Lower leg skin (tissue), 3 donors: ENCODE results near the gene GLOD4.

Source experiments
- POLR2A ChIP-seq, 2 donors: fragments of 450-650 bp; IDR thresholded peaks; one replicate each; pipeline ENCODE4 v1.6.1; 2016 to 2017; ENCODE audit warnings: antibody characterized with exemption in 2 of 2, mild to moderate bottlenecking in 1 of 2, moderate library complexity in 1 of 2
- TF ChIP-seq, protein P1 (sequence below), 3 donors: fragments of 450-650 bp; IDR thresholded peaks; one replicate each; pipeline ENCODE4 v1.5.1; 2016; ENCODE audit warnings: antibody characterized with exemption in 3 of 3, mild to moderate bottlenecking in 3 of 3, moderate library complexity in 2 of 3

DNA sequence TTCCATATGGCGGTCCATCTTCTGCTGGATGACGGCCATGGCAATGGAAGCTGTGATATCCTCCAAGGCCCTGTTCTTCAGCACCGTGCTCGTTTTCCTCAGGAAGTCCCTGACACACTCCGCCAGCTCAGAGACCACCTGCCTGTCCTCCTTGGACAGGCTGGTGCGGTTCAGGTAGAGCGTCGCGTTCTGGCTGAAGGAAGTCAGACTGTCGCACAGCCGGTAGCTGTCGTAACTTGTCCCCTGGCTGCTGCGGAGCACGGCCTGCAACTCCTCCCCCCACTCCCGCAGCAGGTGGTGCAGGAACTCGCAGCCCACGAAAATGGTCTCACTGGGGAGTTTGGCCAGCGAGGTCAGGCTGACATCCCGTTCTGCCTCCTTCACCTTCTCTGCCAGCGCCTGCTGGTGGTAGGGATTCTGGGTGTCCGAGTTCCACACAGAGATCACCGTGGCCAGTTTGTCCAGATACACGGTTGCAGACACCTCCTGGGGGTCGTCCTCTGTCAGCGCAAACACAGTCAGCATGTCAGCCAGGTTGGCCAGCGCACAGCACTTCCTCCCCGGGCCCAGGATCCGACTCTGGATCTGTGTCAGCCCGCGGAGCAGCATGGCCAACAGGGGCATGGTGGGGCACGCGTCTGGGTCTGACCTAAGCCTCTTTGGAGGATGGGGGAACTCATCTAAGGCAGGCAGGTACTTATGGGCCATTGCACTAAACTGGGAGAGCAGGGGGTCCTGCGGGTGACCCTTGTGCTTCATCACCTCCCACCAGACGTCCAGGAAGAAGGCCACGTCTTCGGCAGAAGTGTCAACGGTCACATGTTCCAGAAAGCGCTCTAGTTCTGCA lies 35.1 kb downstream of the GLOD4 start:
- TF ChIP-seq, protein P1, sequence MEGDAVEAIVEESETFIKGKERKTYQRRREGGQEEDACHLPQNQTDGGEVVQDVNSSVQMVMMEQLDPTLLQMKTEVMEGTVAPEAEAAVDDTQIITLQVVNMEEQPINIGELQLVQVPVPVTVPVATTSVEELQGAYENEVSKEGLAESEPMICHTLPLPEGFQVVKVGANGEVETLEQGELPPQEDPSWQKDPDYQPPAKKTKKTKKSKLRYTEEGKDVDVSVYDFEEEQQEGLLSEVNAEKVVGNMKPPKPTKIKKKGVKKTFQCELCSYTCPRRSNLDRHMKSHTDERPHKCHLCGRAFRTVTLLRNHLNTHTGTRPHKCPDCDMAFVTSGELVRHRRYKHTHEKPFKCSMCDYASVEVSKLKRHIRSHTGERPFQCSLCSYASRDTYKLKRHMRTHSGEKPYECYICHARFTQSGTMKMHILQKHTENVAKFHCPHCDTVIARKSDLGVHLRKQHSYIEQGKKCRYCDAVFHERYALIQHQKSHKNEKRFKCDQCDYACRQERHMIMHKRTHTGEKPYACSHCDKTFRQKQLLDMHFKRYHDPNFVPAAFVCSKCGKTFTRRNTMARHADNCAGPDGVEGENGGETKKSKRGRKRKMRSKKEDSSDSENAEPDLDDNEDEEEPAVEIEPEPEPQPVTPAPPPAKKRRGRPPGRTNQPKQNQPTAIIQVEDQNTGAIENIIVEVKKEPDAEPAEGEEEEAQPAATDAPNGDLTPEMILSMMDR (IDR thresholded peaks at IDR 0.05): no peak
- TF ChIP-seq POLR2A (IDR thresholded peaks at IDR 0.05): no peak
